GM20000 (cell line): ENCODE measurements around the gene ZBTB4.

Experiments
- DNase-seq: peaks from one replicate; pipeline ENCODE4 v3.0.0; 2012; ENCODE audit warnings: low spot score
- TF ChIP-seq, protein P1 (sequence below): IDR thresholded peaks from 2 replicates; pipeline ENCODE4 v1.5.1; 2012; ENCODE audit warnings: mild to moderate bottlenecking, control low read depth; ENCODE audit errors: extremely low read depth, missing control alignments

The ZBTB4 gene

DNA sequence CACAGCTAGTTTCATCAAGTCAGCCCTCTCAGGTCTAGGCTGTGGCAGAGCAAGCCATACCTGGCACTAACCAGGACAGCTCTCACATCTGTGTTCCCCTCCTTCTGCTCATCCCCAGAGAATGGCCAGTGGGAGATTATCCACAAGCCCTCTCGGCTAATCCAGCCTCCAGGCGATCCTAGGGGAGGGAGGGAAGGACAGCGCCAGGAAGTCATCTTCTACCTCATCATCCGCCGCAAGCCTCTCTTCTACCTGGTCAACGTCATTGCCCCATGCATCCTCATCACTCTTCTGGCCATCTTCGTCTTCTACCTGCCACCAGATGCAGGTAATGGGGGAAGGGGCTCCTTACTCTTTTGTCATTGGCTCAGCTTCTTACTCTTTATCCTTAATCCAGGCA is 31.0 kb downstream of the ZBTB4 start:
- TF ChIP-seq, protein P1, sequence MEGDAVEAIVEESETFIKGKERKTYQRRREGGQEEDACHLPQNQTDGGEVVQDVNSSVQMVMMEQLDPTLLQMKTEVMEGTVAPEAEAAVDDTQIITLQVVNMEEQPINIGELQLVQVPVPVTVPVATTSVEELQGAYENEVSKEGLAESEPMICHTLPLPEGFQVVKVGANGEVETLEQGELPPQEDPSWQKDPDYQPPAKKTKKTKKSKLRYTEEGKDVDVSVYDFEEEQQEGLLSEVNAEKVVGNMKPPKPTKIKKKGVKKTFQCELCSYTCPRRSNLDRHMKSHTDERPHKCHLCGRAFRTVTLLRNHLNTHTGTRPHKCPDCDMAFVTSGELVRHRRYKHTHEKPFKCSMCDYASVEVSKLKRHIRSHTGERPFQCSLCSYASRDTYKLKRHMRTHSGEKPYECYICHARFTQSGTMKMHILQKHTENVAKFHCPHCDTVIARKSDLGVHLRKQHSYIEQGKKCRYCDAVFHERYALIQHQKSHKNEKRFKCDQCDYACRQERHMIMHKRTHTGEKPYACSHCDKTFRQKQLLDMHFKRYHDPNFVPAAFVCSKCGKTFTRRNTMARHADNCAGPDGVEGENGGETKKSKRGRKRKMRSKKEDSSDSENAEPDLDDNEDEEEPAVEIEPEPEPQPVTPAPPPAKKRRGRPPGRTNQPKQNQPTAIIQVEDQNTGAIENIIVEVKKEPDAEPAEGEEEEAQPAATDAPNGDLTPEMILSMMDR, result no peak

GRCh38 chr17:7445619-7445968 is 33.8 kb downstream of the ZBTB4 start:
- peak; percentile 66 for DNase-seq
- TF ChIP-seq, protein P1, result no peak

More for the DNA sequence above, 31.0 kb downstream of the ZBTB4 start:
- DNase-seq, result no peak

DNA sequence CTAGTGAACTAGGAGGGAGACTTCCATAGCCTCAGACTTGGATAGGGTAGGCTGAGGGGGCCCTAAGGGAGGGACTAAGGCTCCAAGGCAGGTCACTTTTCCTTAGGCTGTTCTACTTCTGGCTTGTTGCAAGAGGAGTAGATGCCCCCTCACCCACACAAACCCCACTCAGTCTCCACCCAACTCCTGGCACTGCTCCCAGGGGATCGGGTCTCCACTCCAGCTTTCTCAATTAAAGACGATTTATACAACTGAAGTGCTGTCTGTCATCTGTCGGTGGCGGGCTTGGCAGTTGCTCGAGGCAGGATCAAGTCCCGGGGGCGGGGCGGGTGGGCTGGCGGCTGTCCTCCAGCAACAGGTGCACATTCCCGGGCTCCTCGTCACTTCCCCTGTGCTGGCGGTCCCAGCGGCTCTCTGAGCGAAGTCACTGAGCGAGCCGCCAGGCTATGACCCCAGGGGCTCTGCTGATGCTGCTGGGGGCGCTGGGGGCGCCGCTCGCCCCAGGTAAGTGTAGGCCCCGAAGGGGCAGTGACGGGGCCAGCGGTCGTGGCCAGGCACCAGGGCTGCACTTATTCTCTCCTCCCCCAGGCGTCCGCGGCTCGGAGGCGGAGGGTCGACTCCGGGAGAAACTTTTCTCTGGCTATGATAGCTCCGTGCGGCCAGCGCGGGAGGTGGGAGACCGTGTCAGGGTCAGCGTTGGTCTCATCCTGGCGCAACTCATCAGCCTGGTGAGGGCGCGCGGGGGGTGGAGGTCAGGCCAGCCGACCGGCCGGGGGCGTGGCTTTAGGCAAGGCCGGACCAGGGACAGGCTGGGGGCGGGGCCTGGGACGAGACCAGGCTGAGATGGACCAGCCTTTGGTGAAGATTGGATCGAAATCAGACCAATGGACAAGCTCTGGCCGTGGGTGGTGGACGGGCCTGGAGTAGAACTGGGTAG is 34.5 kb downstream of the ZBTB4 start, which contains the start of gene CHRNB1:
Gene CHRNB1, plus strand, starts transcription at position 380 of the 937 bp plus-strand sequence. Its CDS starts 67 bp downstream, at position 447.
- TF ChIP-seq, protein P1, result peak; percentile 9
- peak; percentile 76 for DNase-seq

DNA sequence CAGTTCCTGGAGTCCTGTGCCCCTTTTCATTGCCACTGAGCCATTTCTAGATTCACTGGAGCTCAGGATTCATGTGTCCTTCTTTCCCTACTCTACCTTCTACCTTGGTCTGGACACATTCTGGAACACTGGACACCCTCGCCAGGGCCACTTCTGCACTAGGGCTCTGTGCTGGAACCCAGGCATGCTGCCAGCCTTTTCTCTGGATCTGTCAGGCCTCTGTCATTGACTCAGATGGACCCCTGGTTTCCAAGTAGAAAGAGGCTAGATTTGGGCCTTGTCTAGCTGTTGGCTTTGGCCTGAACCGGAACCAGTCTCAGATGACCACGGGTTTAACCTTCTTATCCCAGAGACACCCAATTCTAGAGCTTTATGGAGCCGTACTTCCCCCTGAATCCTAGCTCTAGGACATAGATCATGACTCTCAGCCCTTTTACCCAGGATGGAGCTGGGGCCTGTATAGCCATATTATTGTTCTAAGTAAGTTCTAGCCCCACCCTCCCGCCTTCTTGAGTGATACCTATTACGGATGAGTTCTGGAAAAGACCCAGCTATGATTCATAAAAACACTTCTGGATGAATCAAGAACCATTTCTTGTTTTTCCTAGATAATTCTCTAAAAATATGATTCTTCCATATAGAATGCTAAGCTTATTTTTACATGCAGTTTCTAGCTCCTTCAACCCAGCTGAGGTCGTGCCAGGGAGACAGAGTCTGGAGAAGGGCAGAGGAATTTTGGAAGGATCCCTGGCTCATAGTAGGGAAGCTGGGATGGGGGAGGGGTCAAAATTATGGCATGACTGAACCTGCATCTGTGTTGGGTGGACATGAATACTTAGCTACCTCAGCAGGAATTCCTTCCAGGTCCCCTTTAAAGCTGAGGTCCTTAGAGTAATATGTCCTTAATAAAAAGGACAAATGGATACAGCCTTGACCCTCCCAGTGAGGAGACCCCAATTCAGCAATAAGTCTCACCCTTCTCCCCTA is 35.6 kb downstream of the ZBTB4 start:
- TF ChIP-seq, protein P1, result no peak
- DNase-seq, result no peak

DNA sequence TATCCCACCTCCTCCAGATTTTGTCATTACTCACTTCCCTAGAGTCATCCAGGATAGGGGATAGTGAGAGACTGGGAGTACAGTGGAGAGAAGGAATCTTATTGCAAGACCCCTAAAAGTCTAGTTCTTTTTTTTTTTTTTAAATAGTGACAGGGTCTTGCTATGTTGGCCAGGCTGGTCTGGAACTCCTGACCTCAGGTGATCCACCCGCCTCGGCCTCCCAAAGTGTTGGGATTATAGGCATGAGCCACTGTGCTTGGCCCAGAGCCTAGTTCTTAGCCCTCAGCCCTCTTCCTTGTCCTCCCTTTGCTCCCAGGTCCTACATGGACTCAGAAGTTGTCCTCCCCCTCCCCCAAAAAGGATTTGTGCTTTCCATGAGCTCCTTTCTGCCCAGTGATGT is 37.3 kb downstream of the ZBTB4 start:
- TF ChIP-seq, protein P1, result no peak
- DNase-seq, result no peak

DNA sequence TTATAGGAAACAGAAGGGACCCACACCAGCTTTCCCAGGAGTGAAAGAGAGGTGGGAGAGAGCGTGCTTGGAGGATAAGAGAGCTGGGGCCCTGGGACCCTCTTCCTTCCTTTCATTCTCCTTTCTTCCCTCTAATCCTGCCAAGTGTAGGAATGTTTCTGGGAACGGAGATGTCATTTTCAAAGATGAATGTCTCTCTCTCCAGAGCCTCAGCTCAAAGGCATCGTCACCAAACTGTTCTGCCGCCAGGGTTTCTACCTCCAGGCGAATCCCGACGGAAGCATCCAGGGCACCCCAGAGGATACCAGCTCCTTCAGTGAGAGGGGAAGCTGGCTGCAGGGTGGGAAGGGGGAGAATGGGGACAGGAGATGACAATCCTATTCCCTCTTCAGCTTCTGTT is 38.2 kb downstream of the ZBTB4 start:
- TF ChIP-seq, protein P1, result no peak
- DNase-seq, result no peak
